Measurements from ENCODE around the gene PEPD. TPM values are rescaled to one million over a fixed set of nuclear protein-coding genes. Genes with fewer than 3 reads are reported as not detected.

The PEPD gene
- total RNA-seq, 1 donor from 2014 or later, result 30.0 TPM

- no peaks in the 10 kb centered on the region for H3K9me3 ChIP-seq (replicated peaks)
- H3K27me3 ChIP-seq (ENCODE audit: low read depth), result peaks cover 85% of the 10 kb centered on the region
- peaks cover 10% of the 10 kb centered on the region for H3K4me1 ChIP-seq
- TF ChIP-seq CTCF (IDR thresholded peaks at IDR 0.05; ENCODE audit: borderline replicate concordance), result no peak
- no peak for DNase-seq
- no peak overlapping the region for H3K27ac ChIP-seq (replicated peaks)
- no peaks in the 10 kb centered on the region for H3K36me3 ChIP-seq
- H3K4me3 ChIP-seq, result no peak overlapping the region
- intact Hi-C loops (cut with micrococcal nuclease), result no loop called here
Observed at GRCh38 chr19:33345163-33345562, 176.4 kb downstream of the PEPD start.

- H3K27me3 ChIP-seq (ENCODE audit: low read depth), result peaks cover 79% of the 10 kb centered on the region
- H3K27ac ChIP-seq (replicated peaks), result no peak overlapping the region
- intact Hi-C loops (cut with micrococcal nuclease), result no loop called here
- H3K36me3 ChIP-seq, result no peaks in the 10 kb centered on the region
- no peak for DNase-seq
- H3K9me3 ChIP-seq (replicated peaks), result no peaks in the 10 kb centered on the region
- H3K4me3 ChIP-seq, result no peak overlapping the region
- H3K4me1 ChIP-seq, result peaks cover 10% of the 10 kb centered on the region
- no peak for TF ChIP-seq CTCF (IDR thresholded peaks at IDR 0.05; ENCODE audit: borderline replicate concordance)
Observed at GRCh38 chr19:33344573-33344925, 177.0 kb downstream of the PEPD start.

GRCh38 chr19:33343859-33344572 is 177.6 kb downstream of the PEPD start:
- no peaks in the 10 kb centered on the region for H3K36me3 ChIP-seq
- H3K27me3 ChIP-seq (ENCODE audit: low read depth), result peaks cover 75% of the 10 kb centered on the region
- H3K27ac ChIP-seq (replicated peaks), result no peak overlapping the region
- no peaks in the 10 kb centered on the region for H3K9me3 ChIP-seq (replicated peaks)
- TF ChIP-seq CTCF (IDR thresholded peaks at IDR 0.05; ENCODE audit: borderline replicate concordance), result no peak
- H3K4me3 ChIP-seq, result no peak overlapping the region
- intact Hi-C loops (cut with micrococcal nuclease), result no loop called here
- H3K4me1 ChIP-seq, result peaks cover 10% of the 10 kb centered on the region
- no peak for DNase-seq

- Histone ChIP-seq H3K4me3 (no peak overlapping the region), H3K9me3 (replicated peaks) (no peaks in the 10 kb centered on the region), H3K4me1 (peaks cover 10% of the 10 kb centered on the region), H3K27me3 (ENCODE audit: low read depth) (peaks cover 74% of the 10 kb centered on the region), H3K27ac (replicated peaks) (no peak overlapping the region), H3K36me3 (no peaks in the 10 kb centered on the region)
- intact Hi-C loops (cut with micrococcal nuclease), result no loop called here
- DNase-seq, result no peak
- no peak for TF ChIP-seq CTCF (IDR thresholded peaks at IDR 0.05; ENCODE audit: borderline replicate concordance)
Observed at GRCh38 chr19:33343301-33343700, 178.3 kb downstream of the PEPD start.

GRCh38 chr19:33340991-33341390 is 180.6 kb downstream of the PEPD start:
- intact Hi-C loops (cut with micrococcal nuclease), result no loop called here
- Histone ChIP-seq H3K4me3 (no peak overlapping the region), H3K4me1 (peaks cover 10% of the 10 kb centered on the region), H3K36me3 (no peaks in the 10 kb centered on the region), H3K9me3 (replicated peaks) (no peaks in the 10 kb centered on the region), H3K27me3 (ENCODE audit: low read depth) (peaks cover 57% of the 10 kb centered on the region), H3K27ac (replicated peaks) (no peak overlapping the region)
- TF ChIP-seq CTCF (IDR thresholded peaks at IDR 0.05; ENCODE audit: borderline replicate concordance), result no peak
- DNase-seq, result no peak

Measured in left ventricle myocardium inferior (tissue), 1 donor.